ENCODE measurements around the gene PTGES. TPM values are rescaled to one million over a fixed set of nuclear protein-coding genes. Genes with fewer than 3 reads are reported as not detected.

The PTGES gene
- total and polyA plus RNA-seq, 9 of the 15 experiments (the other 6 are each of a cell fraction or from before 2014, with no cell fraction given) = 0.13 TPM; not detected in 8

- TF ChIP-seq ZNF639 (CRISPR knock-in tag; conservative IDR thresholded peaks at IDR 0.05 in 1 of 2, IDR thresholded peaks at IDR 0.05 in 1 of 2) (0 out of 4 replicates have a peak, but pooled peaks of 1 of the 2 experiments have one; percentile 22), SMAD3 (CRISPR knock-in tag; conservative IDR thresholded peaks at IDR 0.05) (no peak), SMARCC2 (IDR thresholded peaks at IDR 0.05; ENCODE audit: low read depth) (no peak), ARHGAP35 (IDR thresholded peaks at IDR 0.05; ENCODE audit: partially characterized antibody) (no peak), NR2C2 (CRISPR knock-in tag; IDR thresholded peaks at IDR 0.05) (no peak), NR2C2 (tag; IDR thresholded peaks at IDR 0.05) (peak; percentile 70; the same call in 1 of the 2 replicates), ATF7 (IDR thresholded peaks at IDR 0.05) (0 out of 2 replicates have a peak, but pooled peaks have one; percentile 11), BRD4 (IDR thresholded peaks at IDR 0.05) (no peak), DIDO1 (tag; IDR thresholded peaks at IDR 0.05; ENCODE audit: low read depth) (no peak), SOX6 (IDR thresholded peaks at IDR 0.05) (0 out of 2 replicates have a peak, but pooled peaks have one; percentile 36), RREB1 (CRISPR knock-in tag; IDR thresholded peaks at IDR 0.05) (no peak), MLX (CRISPR knock-in tag; conservative IDR thresholded peaks at IDR 0.05) (no peak), BACH1 (tag; IDR thresholded peaks at IDR 0.05) (peak; percentile 39; the same call in 1 of the 2 replicates), ZNF77 (CRISPR knock-in tag; IDR thresholded peaks at IDR 0.05) (no peak), GABPB1 (CRISPR knock-in tag; IDR thresholded peaks at IDR 0.05) (no peak), ESRRA (IDR thresholded peaks at IDR 0.05; ENCODE audit: borderline replicate concordance, low read depth) (0 out of 2 replicates have a peak, but pooled peaks have one; percentile 42), ZNF23 (CRISPR knock-in tag; IDR thresholded peaks at IDR 0.05) (no peak), BHLHE40 (IDR thresholded peaks at IDR 0.05; ENCODE audit: low read length) (peak; percentile 91), ZNF197 (CRISPR knock-in tag; IDR thresholded peaks at IDR 0.05; ENCODE audit: low read depth) (no peak), HMG20A (CRISPR knock-in tag; conservative IDR thresholded peaks at IDR 0.05) (no peak), SRSF7 (optimal IDR thresholded peaks at IDR 0.05; ENCODE audit: low read depth, low read length) (no peak)
Observed at GRCh38 chr9:129773262-129774048, 20.6 kb upstream of the PTGES start (continued).
